B cell (primary cell): ENCODE measurements around the gene PAFAH1B2.

Experiments
- EZH2 ChIP-seq: IDR thresholded peaks from 2 replicates; pipeline ENCODE4 v1.6.1; 2012; ENCODE audit warnings: borderline replicate concordance, low read depth, mild to moderate bottlenecking, moderate library complexity, low read length; ENCODE audit not compliant: insufficient read depth, poor library complexity, severe bottlenecking
- TF ChIP-seq, protein P1 (sequence below): fragments of 200-600 bp; IDR thresholded peaks from one replicate; pipeline ENCODE4 v1.8.0; 2022; ENCODE audit warnings: antibody characterized with exemption, mild to moderate bottlenecking

DNA sequence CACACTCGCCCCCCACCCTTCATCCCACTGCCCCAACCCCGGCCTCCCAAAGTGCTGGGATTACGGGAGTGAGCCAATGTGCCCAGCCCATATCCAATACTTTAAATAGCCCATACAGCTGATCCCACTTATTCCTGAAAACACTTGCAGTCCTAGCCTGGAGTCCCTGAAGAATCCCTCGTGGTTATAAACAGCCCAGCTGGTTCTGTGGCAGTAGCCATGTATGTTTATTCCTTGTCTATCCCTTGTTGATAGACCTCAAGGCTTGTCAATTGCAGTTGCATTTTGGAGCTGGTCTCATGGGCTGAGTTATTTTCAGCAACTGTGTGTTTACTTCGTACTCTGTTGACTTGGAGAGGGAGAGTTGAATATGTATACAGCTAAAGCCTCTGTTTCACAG is 21.5 kb upstream of the PAFAH1B2 start:
- TF ChIP-seq, protein P1, sequence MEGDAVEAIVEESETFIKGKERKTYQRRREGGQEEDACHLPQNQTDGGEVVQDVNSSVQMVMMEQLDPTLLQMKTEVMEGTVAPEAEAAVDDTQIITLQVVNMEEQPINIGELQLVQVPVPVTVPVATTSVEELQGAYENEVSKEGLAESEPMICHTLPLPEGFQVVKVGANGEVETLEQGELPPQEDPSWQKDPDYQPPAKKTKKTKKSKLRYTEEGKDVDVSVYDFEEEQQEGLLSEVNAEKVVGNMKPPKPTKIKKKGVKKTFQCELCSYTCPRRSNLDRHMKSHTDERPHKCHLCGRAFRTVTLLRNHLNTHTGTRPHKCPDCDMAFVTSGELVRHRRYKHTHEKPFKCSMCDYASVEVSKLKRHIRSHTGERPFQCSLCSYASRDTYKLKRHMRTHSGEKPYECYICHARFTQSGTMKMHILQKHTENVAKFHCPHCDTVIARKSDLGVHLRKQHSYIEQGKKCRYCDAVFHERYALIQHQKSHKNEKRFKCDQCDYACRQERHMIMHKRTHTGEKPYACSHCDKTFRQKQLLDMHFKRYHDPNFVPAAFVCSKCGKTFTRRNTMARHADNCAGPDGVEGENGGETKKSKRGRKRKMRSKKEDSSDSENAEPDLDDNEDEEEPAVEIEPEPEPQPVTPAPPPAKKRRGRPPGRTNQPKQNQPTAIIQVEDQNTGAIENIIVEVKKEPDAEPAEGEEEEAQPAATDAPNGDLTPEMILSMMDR = no peak
- no peak for TF ChIP-seq EZH2
